K562 (cell line): ENCODE data around the gene MTG1. TPM values are rescaled to one million over a fixed set of nuclear protein-coding genes. Genes with fewer than 3 reads are reported as not detected.

Source experiments
- ATAC-seq: fragments of 200-7000 bp; cut with Tn5 transposase; 3 replicates; pipeline ENCODE4 v1.9.1; 2020; ENCODE audit warnings: moderate library complexity
- BruUV-seq: library from RNA; stranded (reverse); fragments of 400-500 nt; replicated peaks from 2 replicates; lab custom pipeline; 2021; lab: Mats Ljungman, UMichigan
- CTCF ChIA-PET: fragments of 300-600 bp; formaldehyde crosslinking; extraction: SDS; loops from one replicate; lab custom pipeline; 2021; ENCODE audit warnings: low intra/inter-chr PET ratio; lab: Yijun Ruan, JAX
- POLR2A ChIA-PET: fragments of 300-600, 350-650 bp; sonication (Branson Sonifier 250); formaldehyde crosslinking; extraction: SDS; loops from one replicate; lab custom pipeline; 2021; ENCODE audit warnings: antibody characterized with exemption, inconsistent platforms; lab: Yijun Ruan, JAX
- DNase-seq, 4 experiments: peaks; one replicate each; pipeline versions ENCODE4 v3.0.0 to v3.0.0-alpha.2; 2011 to 2018; ENCODE audit warnings: low spot score in 3 of 4, mixed read lengths in 3 of 4; ENCODE audit errors: extremely low read depth in 1 of 4
- FAIRE-seq: peaks from 2 replicates; lab custom pipeline; 2011; peaks lifted over from hg19 to GRCh38; lab: Jason Lieb, UNC
- H2AFZ ChIP-seq: 2 replicates; pipeline ENCODE4 v1.6.0; 2011; ENCODE audit warnings: low read depth, low read length, control low read depth, inconsistent platforms
- H3K27ac ChIP-seq: fragments of 200-600 bp; 3 replicates; pipeline ENCODE4 v1.8.0; 2011; ENCODE audit warnings: low read depth, mild to moderate bottlenecking, control low read depth, inconsistent platforms, low read length, moderate library complexity, mixed read lengths; ENCODE audit errors: extremely low read depth
- H3K27me3 ChIP-seq, 2 experiments: fragments of 300-600 bp in 1 of 2; 2 replicates in 1 of 2; 3 replicates in 1 of 2; pipeline versions ENCODE4 v1.6.0 to v1.8.0; 2011; ENCODE audit warnings: inconsistent platforms in 2 of 2, low read length in 2 of 2, mild to moderate bottlenecking in 1 of 2, mixed read lengths in 1 of 2, moderate library complexity in 1 of 2; ENCODE audit not compliant: control insufficient read depth in 2 of 2, insufficient read depth in 2 of 2
- H3K36me3 ChIP-seq: fragments of 300-600 bp; 3 replicates; pipeline ENCODE4 v1.8.0; 2011; ENCODE audit warnings: mild to moderate bottlenecking, low read length, inconsistent platforms; ENCODE audit not compliant: control insufficient read depth, insufficient read depth
- H3K4me1 ChIP-seq, 2 experiments: fragments of 200-600 bp in 1 of 2; replicated peaks in 1 of 2; 2 replicates in 1 of 2; 3 replicates in 1 of 2; pipeline versions ENCODE4 v1.5.1 to v1.8.0; 2011; ENCODE audit warnings: inconsistent platforms in 2 of 2, low read length in 2 of 2, mild to moderate bottlenecking in 1 of 2, mixed read lengths in 1 of 2, moderate library complexity in 1 of 2; ENCODE audit not compliant: control insufficient read depth in 2 of 2, insufficient read depth in 2 of 2
- H3K4me2 ChIP-seq: 2 replicates; pipeline ENCODE4 v1.6.1; 2011; ENCODE audit warnings: low read length, control low read depth, inconsistent platforms, mixed read lengths; ENCODE audit not compliant: insufficient read depth
- H3K4me3 ChIP-seq: fragments of 200-600 bp; sonication (generic), shearing (Covaris generic); 2 replicates; pipeline ENCODE4 v1.5.1; 2016; ENCODE audit warnings: control low read depth, inconsistent platforms
- H3K79me2 ChIP-seq: fragments of 200-600 bp; 3 replicates; pipeline ENCODE4 v1.8.0; 2011; ENCODE audit warnings: low read length, inconsistent platforms; ENCODE audit not compliant: control insufficient read depth, insufficient read depth
- H3K9ac ChIP-seq, 2 experiments: 2 replicates each; pipeline versions ENCODE4 v1.6.0 to v1.6.1; 2011; ENCODE audit warnings: low read depth in 2 of 2, low read length in 2 of 2, control low read depth in 1 of 2, inconsistent platforms in 1 of 2, mild to moderate bottlenecking in 1 of 2, mixed read lengths in 1 of 2; ENCODE audit not compliant: insufficient read depth in 1 of 2
- H3K9me1 ChIP-seq: one replicate; pipeline ENCODE4 v1.6.0; 2011; ENCODE audit warnings: inconsistent platforms, mild to moderate bottlenecking, low read length, moderate library complexity; ENCODE audit not compliant: control insufficient read depth, insufficient read depth
- H3K9me3 ChIP-seq: replicated peaks from 2 replicates; pipeline ENCODE4 v1.5.1; 2011; ENCODE audit warnings: low read depth, low read length, inconsistent platforms; ENCODE audit not compliant: control insufficient read depth, insufficient read depth
- H4K20me1 ChIP-seq: replicated peaks from 2 replicates; pipeline ENCODE4 v1.6.1; 2011; ENCODE audit warnings: low read length, inconsistent platforms, mixed read lengths; ENCODE audit not compliant: control insufficient read depth, insufficient read depth
- BACH1 ChIP-seq: fragments of 200-800 bp; sonication (Bioruptor generic); IDR thresholded peaks from 2 replicates; pipeline ENCODE4 v1.6.1; 2016; ENCODE audit warnings: missing genetic modification characterization, missing compliant biosample characterization
- DDX20 ChIP-seq: fragments of 450-650 bp; IDR thresholded peaks from 2 replicates; pipeline ENCODE4 v1.6.1; 2016; ENCODE audit warnings: missing genetic modification characterization, low read depth, mild to moderate bottlenecking, missing compliant biosample characterization, moderate library complexity
- FOXK2 ChIP-seq, 2 experiments: fragments of 450-650 bp; IDR thresholded peaks in 1 of 2; conservative IDR thresholded peaks in 1 of 2; 2 replicates each; pipeline ENCODE4 v1.6.1; 2016; ENCODE audit warnings: low read depth in 2 of 2, mild to moderate bottlenecking in 1 of 2
- HDAC1 ChIP-seq, 2 experiments: fragments of 450-650 bp; IDR thresholded peaks; 2 replicates each; pipeline ENCODE4 v1.6.1; 2016 to 2017; ENCODE audit warnings: inconsistent platforms in 1 of 2, mild to moderate bottlenecking in 1 of 2, moderate library complexity in 1 of 2
- JUND ChIP-seq, 2 experiments: IDR thresholded peaks; 2 replicates in 1 of 2; 3 replicates in 1 of 2; pipeline ENCODE4 v1.6.1; 2011; ENCODE audit warnings: borderline replicate concordance in 2 of 2, low read depth in 2 of 2, low read length in 2 of 2, improper control_type of control experiment in 1 of 2, missing biosample characterization in 1 of 2, missing genetic modification characterization in 1 of 2, missing genetic modification reagents in 1 of 2
- TEAD1 ChIP-seq, 2 experiments: fragments of 450-650 bp in 1 of 2; sonication (generic) in 1 of 2; formaldehyde crosslinking; IDR thresholded peaks; 2 replicates each; pipeline versions ENCODE4 v1.4.0 to v1.8.0; 2020 to 2022; ENCODE audit warnings: mild to moderate bottlenecking in 2 of 2, missing genetic modification reagents in 1 of 2
- TEAD4 ChIP-seq, 2 experiments: sonication (generic) in 1 of 2; formaldehyde crosslinking in 1 of 2; IDR thresholded peaks; 2 replicates each; pipeline versions ENCODE4 v1.6.1 to v1.8.0; 2012 to 2022; ENCODE audit warnings: borderline replicate concordance in 1 of 2, inconsistent platforms in 1 of 2, low read length in 1 of 2, mild to moderate bottlenecking in 1 of 2, missing genetic modification reagents in 1 of 2
- TSC22D4 ChIP-seq: fragments of 450-650 bp; IDR thresholded peaks from 2 replicates; pipeline ENCODE4 v1.6.1; 2016; ENCODE audit warnings: missing genetic modification characterization, missing biosample characterization, control low read depth
- WGBS: fragments of 100-300 bp; shearing (Covaris generic); methylation state at CpG from one replicate; pipeline ENCODE4 v1.1.6; 2016; ENCODE audit warnings: low coverage, mixed read lengths; ENCODE audit not compliant: insufficient coverage; ENCODE audit errors: missing lambda C conversion rate; 5-methylcytosine and 5-hydroxymethylcytosine counted together
- in situ Hi-C: fragments of 300-500 bp; cut with MboI; formaldehyde crosslinking; loops from 4 replicates; pipeline ENCODE4 v1.15.0; 2018; ENCODE audit warnings: inconsistent platforms, mixed read lengths
- intact Hi-C: fragments of 100-400 bp; cut with micrococcal nuclease; formaldehyde crosslinking; loops from 2 replicates; pipeline ENCODE4 v1.14.2; 2022
- polyA plus RNA-seq, 8 experiments: library from polyadenylated mRNA; depleted of rRNA in 4 of 8; stranded (reverse) in 5 of 8; unstranded in 3 of 8; fragments of >200 nt; fragmentation: Nextera tagmentation in 2 of 8; fragmentation: Illumina TruSeq in 1 of 8; extraction: Ambion mirVana in 2 of 8; extraction: Trizol in 1 of 8; gene quantifications; 2 replicates each; pipeline versions ENCODE4 v1.2.1 to v1.2.3, GENCODE V29; 2011 to 2014; ENCODE audit warnings: inconsistent platforms in 1 of 8, missing spikeins in 1 of 8
- total RNA-seq, 7 experiments: library from RNA; depleted of rRNA in 6 of 7; stranded (reverse); fragments of >200 nt in 6 of 7; fragmentation: Illumina TruSeq in 2 of 7; extraction: Trizol in 2 of 7; gene quantifications; 2 replicates each; pipeline versions ENCODE4 v1.2.1 to v1.2.3, GENCODE V29; 2011 to 2021; ENCODE audit warnings: low replicate concordance in 1 of 7
- TF ChIP-seq, protein P1 (sequence below): fragments of 450-650 bp; IDR thresholded peaks from 2 replicates; pipeline ENCODE4 v1.6.1; 2016; ENCODE audit warnings: antibody characterized with exemption
- TF ChIP-seq, protein P2 (sequence below): fragments of 250-450 bp; sonication (Bioruptor Pico); IDR thresholded peaks from 2 replicates; pipeline ENCODE4 v1.9.0; 2021; ENCODE audit warnings: mild to moderate bottlenecking, inconsistent platforms
- TF ChIP-seq, protein P3 (sequence below): sonication (generic); formaldehyde crosslinking; IDR thresholded peaks from 2 replicates; pipeline ENCODE4 v1.8.0; 2022; ENCODE audit warnings: missing genetic modification reagents, mild to moderate bottlenecking, moderate library complexity, borderline replicate concordance
- TF ChIP-seq, protein P4 (sequence below), 3 experiments: fragments of 200-800 bp in 1 of 3; sonication (Bioruptor generic) in 1 of 3; sonication (generic) in 1 of 3; formaldehyde crosslinking in 1 of 3; IDR thresholded peaks; 2 replicates each; pipeline versions ENCODE4 v1.6.1 to v1.8.0; 2016 to 2022; ENCODE audit warnings: mild to moderate bottlenecking in 2 of 3, missing compliant biosample characterization in 2 of 3, missing genetic modification characterization in 2 of 3, missing genetic modification reagents in 1 of 3

Gene MTG1
- total and polyA plus RNA-seq, 9 of the 15 experiments (the other 6 are each of a cell fraction or from before 2014, with no cell fraction given) = 2.8 to 28.2 (median 15.4) TPM

DNA sequence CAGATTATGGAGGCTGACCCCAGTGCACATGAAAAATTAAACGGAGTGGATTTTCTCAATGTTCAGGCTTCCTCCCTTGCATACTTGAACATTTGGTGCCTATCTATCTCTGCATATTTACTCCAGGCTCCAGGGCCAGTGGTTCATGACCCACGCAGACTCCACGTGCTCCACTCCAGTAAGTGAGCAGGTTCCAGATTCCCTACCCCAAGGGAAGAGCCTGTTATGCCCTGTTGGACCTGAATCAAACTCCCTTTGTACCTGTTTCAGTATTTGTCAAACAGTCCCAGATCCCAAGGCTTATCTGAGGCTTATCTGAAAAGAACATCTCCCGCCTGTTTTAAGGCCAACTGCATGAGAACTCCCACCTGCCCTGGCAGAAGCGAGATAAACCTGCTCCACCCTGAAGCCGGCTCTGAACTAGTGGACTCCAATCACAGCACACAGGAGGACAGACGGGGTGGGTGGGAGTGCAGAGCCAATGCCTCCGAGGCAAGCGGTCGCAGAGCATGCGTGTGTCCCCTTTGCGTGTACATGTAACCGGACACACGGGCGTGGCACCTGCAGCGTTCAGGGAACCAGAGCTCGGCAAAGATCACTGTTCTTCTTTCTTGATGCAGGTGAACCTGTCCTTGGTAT, 33.9 kb upstream of the MTG1 start:
- Histone ChIP-seq H3K9me1 (no peaks in the 10 kb centered on the region), H3K27ac (peak overlapping the region; percentile 53; the same call in 2 of the 3 replicates), H2AFZ (0 out of 2 replicates have a peak overlapping the region, but pooled peaks have one; percentile 60), H3K79me2 (peaks cover 12% of the 10 kb centered on the region), H3K4me2 (peak overlapping the region; percentile 52), H3K9me3 (no peaks in the 10 kb centered on the region), H3K27me3 (no peaks in the 10 kb centered on the region), H3K4me1 (peaks cover 15 to 55% of the 10 kb centered on the region in 2 experiments), H4K20me1 (no peaks in the 10 kb centered on the region), H3K9ac (no peak overlapping the region; a peak in 2 of 4 replicates), H3K36me3 (peaks cover 38% of the 10 kb centered on the region; the same call in 1 of the 3 replicates), H3K4me3 (no peak overlapping the region)
- in situ Hi-C loops = no loop called here
- ChIA-PET CTCF (no interaction called here), POLR2A (interaction anchor here (1.5 to 1.7 kb wide), 3 partner anchors 11 to 17 kb away, joined by 3 to 10 read pairs (median 4); partner anchors contain the start of gene ECHS1)
- intact Hi-C loops = loop anchor here (5.0 kb wide), 1 partner anchor 32 kb away; the partner anchor contains the start of gene MTG1
- no TSS peak for BruUV-seq
- peak; percentile 19 for ATAC-seq
- 0% methylated on average over 13 of the region's 17 CpGs for WGBS
- peak in 3 of 4 experiments; percentile 34 to 73 (median 50) for DNase-seq
- FAIRE-seq = peak; percentile 74
- 0 out of 2 replicates have a peak, but pooled peaks have one; percentile 1 for TF ChIP-seq JUND (IDR thresholded peaks at IDR 0.05; ENCODE audit: borderline replicate concordance, low read depth, low read length)
- no peak for TF ChIP-seq JUND (tag; IDR thresholded peaks at IDR 0.05; ENCODE audit: borderline replicate concordance, low read depth, low read length)
- TF ChIP-seq BACH1 = no peak
- TF ChIP-seq, protein P1, sequence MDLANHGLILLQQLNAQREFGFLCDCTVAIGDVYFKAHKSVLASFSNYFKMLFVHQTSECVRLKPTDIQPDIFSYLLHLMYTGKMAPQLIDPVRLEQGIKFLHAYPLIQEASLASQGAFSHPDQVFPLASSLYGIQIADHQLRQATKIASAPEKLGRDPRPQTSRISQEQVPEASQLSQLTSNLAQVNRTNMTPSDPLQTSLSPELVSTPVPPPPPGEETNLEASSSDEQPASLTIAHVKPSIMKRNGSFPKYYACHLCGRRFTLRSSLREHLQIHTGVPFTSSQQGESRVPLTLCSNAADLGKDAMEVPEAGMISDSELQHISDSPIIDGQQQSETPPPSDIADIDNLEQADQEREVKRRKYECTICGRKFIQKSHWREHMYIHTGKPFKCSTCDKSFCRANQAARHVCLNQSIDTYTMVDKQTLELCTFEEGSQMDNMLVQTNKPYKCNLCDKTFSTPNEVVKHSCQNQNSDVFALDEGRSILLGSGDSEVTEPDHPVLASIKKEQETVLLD = peak; percentile 58; the same call in 1 of the 2 replicates
- peak; percentile 82 for TF ChIP-seq TEAD4 (IDR thresholded peaks at IDR 0.05; ENCODE audit: low read length)
- TF ChIP-seq TEAD4 (CRISPR knock-in tag; IDR thresholded peaks at IDR 0.05; ENCODE audit: borderline replicate concordance) = no peak
- peak in 1 of 2 experiments; percentile 37; a peak in 2 of 4 replicates for TF ChIP-seq TEAD1 (CRISPR knock-in tag; IDR thresholded peaks at IDR 0.05)
- 0 out of 4 replicates have a peak, but pooled peaks of 1 of the 2 experiments have one; percentile 25 for TF ChIP-seq FOXK2 (conservative IDR thresholded peaks at IDR 0.05 in 1 of 2, IDR thresholded peaks at IDR 0.05 in 1 of 2; ENCODE audit: low read depth in 2 of 2)
- TF ChIP-seq, protein P2, sequence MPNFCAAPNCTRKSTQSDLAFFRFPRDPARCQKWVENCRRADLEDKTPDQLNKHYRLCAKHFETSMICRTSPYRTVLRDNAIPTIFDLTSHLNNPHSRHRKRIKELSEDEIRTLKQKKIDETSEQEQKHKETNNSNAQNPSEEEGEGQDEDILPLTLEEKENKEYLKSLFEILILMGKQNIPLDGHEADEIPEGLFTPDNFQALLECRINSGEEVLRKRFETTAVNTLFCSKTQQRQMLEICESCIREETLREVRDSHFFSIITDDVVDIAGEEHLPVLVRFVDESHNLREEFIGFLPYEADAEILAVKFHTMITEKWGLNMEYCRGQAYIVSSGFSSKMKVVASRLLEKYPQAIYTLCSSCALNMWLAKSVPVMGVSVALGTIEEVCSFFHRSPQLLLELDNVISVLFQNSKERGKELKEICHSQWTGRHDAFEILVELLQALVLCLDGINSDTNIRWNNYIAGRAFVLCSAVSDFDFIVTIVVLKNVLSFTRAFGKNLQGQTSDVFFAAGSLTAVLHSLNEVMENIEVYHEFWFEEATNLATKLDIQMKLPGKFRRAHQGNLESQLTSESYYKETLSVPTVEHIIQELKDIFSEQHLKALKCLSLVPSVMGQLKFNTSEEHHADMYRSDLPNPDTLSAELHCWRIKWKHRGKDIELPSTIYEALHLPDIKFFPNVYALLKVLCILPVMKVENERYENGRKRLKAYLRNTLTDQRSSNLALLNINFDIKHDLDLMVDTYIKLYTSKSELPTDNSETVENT (CRISPR knock-in tag) = no peak
- TF ChIP-seq HDAC1 (IDR thresholded peaks at IDR 0.05) = peak in 1 of 2 experiments; percentile 41; a peak in 1 of 4 replicates
- TF ChIP-seq TSC22D4 (tag) = no peak
- TF ChIP-seq, protein P3, sequence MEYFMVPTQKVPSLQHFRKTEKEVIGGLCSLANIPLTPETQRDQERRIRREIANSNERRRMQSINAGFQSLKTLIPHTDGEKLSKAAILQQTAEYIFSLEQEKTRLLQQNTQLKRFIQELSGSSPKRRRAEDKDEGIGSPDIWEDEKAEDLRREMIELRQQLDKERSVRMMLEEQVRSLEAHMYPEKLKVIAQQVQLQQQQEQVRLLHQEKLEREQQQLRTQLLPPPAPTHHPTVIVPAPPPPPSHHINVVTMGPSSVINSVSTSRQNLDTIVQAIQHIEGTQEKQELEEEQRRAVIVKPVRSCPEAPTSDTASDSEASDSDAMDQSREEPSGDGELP (CRISPR knock-in tag) = peak; percentile 41; the same call in 1 of the 2 replicates
- no peak for TF ChIP-seq DDX20 (tag)
- TF ChIP-seq, protein P4, sequence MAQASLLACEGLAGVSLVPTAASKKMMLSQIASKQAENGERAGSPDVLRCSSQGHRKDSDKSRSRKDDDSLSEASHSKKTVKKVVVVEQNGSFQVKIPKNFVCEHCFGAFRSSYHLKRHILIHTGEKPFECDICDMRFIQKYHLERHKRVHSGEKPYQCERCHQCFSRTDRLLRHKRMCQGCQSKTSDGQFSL (CRISPR knock-in tag; IDR thresholded peaks at IDR 0.05) = no peak
- TF ChIP-seq, protein P4 (tag; IDR thresholded peaks at IDR 0.05) = no peak
